AG08396 (cell line): Measurements from ENCODE around the gene NCS1.
A peak's percentile ranks its signal among the peaks of the same experiment; 100 is the strongest.

Source experiments
- DNase-seq: peaks from one replicate; pipeline ENCODE4 v3.0.0; 2012; ENCODE audit warnings: low spot score, mixed read lengths

The NCS1 gene

GRCh38 chr9:130172161-130172857 lies at the start of gene NCS1:
Gene NCS1, plus strand, starts transcription at chr9:130172404. Its CDS starts 260 bp downstream, at chr9:130172664.
- peak; percentile 99 for DNase-seq

GRCh38 chr9:130122456-130122855 lies 49.7 kb upstream of the NCS1 start:
- no peak for DNase-seq

GRCh38 chr9:130124085-130124860 lies 47.9 kb upstream of the NCS1 start:
- DNase-seq: no peak

- DNase-seq: no peak
These were observed 45.3 kb upstream of the NCS1 start for GRCh38 chr9:130126721-130127433.

- DNase-seq: no peak
These were observed 44.0 kb upstream of the NCS1 start for GRCh38 chr9:130128251-130128650.

- DNase-seq: peak; percentile 67
These were observed 43.3 kb upstream of the NCS1 start for GRCh38 chr9:130128733-130129431.

GRCh38 chr9:130129432-130130061 lies 42.7 kb upstream of the NCS1 start:
- no peak for DNase-seq

GRCh38 chr9:130132746-130133145 lies 39.5 kb upstream of the NCS1 start:
- no peak for DNase-seq

- no peak for DNase-seq
These were observed 35.0 kb upstream of the NCS1 start for GRCh38 chr9:130137081-130137640.

- no peak for DNase-seq
These were observed 34.5 kb upstream of the NCS1 start for GRCh38 chr9:130137641-130138081.

GRCh38 chr9:130138171-130138653 lies 34.0 kb upstream of the NCS1 start:
- DNase-seq: peak; percentile 90

GRCh38 chr9:130138791-130139190 lies 33.4 kb upstream of the NCS1 start:
- peak; percentile 82 for DNase-seq

GRCh38 chr9:130139251-130139650 lies 33.0 kb upstream of the NCS1 start:
- no peak for DNase-seq

- no peak for DNase-seq
These were observed 31.5 kb upstream of the NCS1 start for GRCh38 chr9:130140706-130141105.

- DNase-seq: no peak
These were observed 30.1 kb upstream of the NCS1 start for GRCh38 chr9:130142056-130142455.

GRCh38 chr9:130142641-130143040 lies 29.6 kb upstream of the NCS1 start:
- DNase-seq: no peak

GRCh38 chr9:130143279-130143893 lies 28.8 kb upstream of the NCS1 start:
- DNase-seq: no peak

- DNase-seq: peak; percentile 45
These were observed 28.2 kb upstream of the NCS1 start for GRCh38 chr9:130143958-130144366.

- DNase-seq: no peak
These were observed 27.5 kb upstream of the NCS1 start for GRCh38 chr9:130144703-130145102.

GRCh38 chr9:130145658-130146057 lies 26.5 kb upstream of the NCS1 start:
- no peak for DNase-seq

- DNase-seq: no peak
These were observed 25.0 kb upstream of the NCS1 start for GRCh38 chr9:130147198-130147597.
